ENCODE data around the gene SINHCAF.

DNA sequence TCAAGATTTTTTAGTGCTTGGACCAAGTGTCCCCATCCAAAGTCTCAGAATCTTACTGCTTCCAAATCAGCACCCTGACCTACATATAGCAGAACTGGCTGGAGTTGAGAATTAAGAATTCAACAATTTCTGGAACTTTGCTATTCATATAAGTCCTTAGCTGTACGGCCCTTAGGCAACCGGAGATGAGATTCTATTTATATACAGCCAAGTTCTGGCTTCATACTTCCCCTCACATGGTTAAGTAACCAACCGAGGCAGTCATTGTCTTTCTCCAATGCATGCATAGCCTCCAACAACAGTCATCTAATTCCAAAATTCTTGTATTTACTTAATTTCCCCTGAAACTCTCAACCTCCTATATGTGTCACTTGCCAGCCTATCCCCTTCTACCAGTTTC is 76.6 kb downstream of the SINHCAF start:
- TF ChIP-seq POLR2A (IDR thresholded peaks at IDR 0.05) (no peak), CTCF (IDR thresholded peaks at IDR 0.05) (no peak), POLR2AphosphoS5 (IDR thresholded peaks at IDR 0.05) (no peak)
